GM18858 (cell line): ENCODE results near the gene MFN1.
"Not testable (repeated sequence)": the region's sequence is repeated elsewhere in the genome, so short reads cannot be mapped to it uniquely, and the experiment has no call there.

Experiments used
- ATAC-seq: cut with Tn5 transposase; IDR thresholded peaks from one replicate; pipeline ENCODE4 v1.9.1; 2021; ENCODE audit not compliant: unreplicated experiment

Gene MFN1

GRCh38 chr3:179347345-179348194 lies at the start of gene MFN1:
MFN1 (plus strand) TSS chr3:179347709; CDS start chr3:179348852, 1,143 bp downstream.
- peak; percentile 80 for ATAC-seq

- no peak for ATAC-seq
These were observed 49.4 kb upstream of the MFN1 start for GRCh38 chr3:179297971-179298725.

DNA sequence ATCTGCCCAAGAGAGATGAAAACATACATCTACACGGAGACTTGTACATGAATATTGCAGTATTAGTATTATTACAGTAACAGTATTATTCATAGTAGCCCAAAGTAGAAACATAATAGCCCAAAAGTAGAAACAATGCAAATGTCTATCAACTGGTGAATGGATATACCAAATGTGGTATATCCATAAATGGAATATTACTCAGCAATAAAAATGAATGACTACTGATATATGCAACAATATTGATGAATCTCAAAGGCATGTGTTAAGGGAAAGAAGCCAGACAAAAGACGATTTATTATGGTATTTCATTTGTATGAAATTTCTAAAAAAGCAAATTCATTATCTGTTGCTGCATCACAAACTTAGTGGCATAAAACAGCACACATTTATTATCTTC lies 48.2 kb upstream of the MFN1 start:
- no peak for ATAC-seq

DNA sequence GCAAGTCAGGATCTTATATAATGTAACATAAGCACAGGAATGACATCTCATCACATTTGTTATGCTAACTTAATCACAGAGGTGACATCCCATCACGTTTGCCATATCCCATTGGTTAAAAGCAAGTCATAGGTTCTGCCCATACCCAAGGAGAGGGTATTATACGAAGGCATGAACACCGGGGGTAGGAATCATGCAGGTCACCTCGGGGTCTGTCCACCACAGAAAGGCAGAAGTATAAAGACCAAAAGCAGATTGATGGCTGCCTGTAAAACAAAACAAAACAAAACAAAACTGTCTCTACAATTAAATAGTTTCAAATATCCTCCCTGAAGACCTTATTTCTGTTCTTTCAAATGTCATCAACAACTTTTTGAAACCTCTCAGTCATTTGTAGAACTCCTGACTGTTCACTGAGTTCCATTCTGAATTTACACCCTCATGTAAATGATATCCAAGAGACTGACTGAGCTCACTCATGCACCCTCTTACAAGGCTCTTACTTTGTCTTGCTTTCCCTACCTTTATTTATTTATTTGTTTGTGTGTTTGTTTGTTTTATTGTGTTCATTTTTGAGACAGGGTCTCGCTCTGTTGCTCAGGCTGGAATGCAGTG lies 47.4 kb upstream of the MFN1 start:
- ATAC-seq = peak; percentile 71

GRCh38 chr3:179301645-179302044 lies 45.9 kb upstream of the MFN1 start:
- no peak for ATAC-seq

DNA sequence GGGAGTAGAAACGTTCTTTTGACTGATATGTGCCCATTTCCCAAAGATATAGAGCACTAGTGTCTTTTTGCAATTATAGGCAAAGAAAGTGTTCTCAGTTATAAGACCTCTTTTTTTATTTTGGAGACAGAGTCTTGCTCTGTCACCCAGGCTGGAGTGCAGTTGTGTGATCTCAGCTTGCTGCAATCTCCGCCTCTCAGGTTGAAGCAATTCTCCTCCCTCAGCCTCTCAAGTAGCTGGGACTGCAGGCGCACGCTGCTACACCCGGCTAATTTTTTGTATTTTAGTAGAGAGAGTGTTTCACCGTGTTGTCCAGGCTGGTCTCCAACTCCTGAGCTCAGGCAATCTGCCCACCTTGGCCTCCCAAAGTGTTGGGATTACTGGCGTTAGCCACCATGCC lies 45.4 kb upstream of the MFN1 start:
- ATAC-seq = no peak

DNA sequence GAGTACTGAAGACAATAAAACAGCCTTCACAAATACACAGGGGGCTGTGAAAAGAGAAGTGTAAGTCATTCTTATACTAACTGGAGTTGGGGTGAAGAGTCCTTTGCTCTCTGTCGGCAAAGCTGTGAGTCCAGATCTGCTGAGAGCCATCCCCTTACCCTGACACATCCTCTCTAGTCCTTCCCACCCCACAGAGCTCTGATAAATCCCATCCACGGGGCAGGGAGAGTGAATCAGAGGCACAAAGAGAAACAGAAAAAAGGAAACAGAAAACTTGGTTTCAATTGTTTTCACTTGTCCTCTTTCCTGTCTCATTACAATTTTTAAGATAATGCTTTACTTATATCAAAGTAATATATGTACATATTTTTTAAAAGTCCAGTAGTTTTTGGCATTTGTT lies 42.9 kb upstream of the MFN1 start:
- no peak for ATAC-seq

DNA sequence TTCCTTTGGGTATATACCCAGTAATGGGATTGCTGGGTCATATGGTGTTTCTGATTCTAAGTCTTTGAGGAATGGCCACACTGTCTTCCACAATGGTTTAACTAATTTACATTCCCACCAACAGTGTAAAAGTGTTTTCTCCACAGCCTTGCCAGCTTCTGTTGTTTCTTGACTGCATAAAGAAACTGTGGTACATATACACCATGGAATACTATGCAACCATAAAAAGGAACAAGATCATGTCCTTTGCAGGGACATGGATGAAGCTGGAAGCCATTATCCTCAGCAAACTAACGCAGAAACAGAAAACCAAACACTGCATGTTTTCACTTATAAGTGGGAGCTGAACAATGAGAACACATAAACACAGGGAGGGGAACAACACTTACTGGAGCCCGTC lies 40.1 kb upstream of the MFN1 start:
- ATAC-seq = not testable (repeated sequence)

- ATAC-seq = no peak
These were observed 39.5 kb upstream of the MFN1 start for GRCh38 chr3:179308001-179308400.

GRCh38 chr3:179309225-179310078 lies 38.1 kb upstream of the MFN1 start:
- ATAC-seq = peak; percentile 98

- ATAC-seq = no peak
These were observed 28.6 kb upstream of the MFN1 start for GRCh38 chr3:179318876-179319275.

GRCh38 chr3:179321668-179322285 lies 25.7 kb upstream of the MFN1 start:
- ATAC-seq = no peak

GRCh38 chr3:179322286-179323196 lies 25.0 kb upstream of the MFN1 start, which contains the start of gene ZNF639:
ZNF639 (plus strand) TSS chr3:179323031; CDS start chr3:179328294, 5,263 bp downstream.
- ATAC-seq = peak; percentile 63

GRCh38 chr3:179323197-179324110 lies 24.1 kb upstream of the MFN1 start:
- ATAC-seq = peak; percentile 32

DNA sequence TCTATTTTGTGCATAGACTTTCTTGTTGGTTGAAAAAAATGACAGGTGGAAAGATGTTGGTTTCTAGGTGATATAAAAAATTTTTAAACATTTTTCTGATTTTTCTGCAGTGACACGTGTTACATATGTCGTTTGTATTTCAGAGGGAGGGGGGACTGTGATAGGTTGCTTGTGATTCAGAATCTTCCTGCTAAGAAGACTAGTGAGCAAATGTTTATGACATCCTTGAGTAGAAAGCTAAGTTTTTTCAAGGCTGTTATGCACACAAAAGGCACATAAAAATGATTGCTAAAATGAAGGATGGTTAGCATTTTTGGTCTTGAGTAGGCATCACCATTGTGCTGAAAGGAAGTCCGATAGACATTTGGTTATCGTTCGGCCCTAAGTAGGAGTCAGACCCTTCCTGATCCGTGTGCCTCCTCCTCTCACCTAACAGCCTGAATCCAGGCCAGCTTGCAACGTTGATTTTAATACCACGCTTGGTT lies 23.2 kb upstream of the MFN1 start:
- no peak for ATAC-seq

DNA sequence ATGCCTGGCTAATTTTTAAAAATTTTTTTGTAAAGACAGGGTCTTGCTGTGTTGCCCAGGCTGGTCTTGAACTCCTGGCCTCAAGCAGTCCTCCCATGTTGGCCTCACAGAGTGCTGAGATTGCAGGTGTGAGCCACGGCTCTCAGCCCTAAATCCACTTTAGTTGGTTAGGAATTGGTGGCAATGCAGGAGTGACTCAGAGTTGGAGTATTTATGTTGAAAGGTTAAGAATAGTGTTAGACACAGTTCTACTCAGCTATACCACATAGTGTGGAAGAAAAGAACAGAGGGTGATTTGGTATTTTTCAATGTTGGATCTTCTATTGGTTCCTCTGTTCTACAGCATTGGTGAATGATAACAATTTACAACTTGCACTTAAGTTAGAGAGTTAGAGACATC lies 17.1 kb upstream of the MFN1 start:
- no peak for ATAC-seq

DNA sequence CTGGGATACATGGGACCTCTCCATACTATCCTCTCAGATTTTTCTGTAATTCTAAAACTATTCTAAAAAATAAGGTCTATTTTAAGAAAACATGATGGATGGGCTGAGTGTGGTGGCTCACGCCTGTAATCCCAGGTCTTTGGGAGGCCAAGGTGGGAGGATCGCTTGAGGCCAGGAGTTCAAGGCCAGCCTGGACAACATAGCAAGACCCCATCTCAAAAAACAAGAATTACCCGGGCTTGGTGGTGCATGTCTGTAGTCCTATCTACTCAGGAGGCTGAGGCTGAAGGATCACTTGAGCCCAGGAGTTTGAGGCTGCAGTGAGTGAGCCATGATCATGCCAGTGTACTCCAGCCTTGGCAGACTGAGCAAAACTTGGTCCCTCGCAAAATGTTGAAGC lies 15.3 kb upstream of the MFN1 start:
- no peak for ATAC-seq

DNA sequence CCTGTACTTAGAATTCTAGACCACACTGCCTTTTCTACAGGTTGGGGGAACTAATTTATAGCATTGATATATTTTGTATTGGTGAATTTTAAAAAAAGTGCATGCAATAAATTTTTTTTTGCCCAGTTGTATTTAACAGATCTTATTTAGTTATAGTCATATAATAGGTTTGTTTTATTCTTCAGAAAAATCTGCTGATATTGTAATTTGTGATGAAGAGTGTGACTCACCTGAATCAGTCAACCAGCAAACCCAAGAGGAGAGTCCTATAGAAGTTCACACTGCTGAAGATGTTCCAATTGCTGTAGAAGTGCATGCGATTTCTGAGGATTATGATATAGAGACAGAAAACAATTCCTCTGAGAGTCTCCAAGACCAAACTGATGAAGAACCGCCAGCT lies 14.4 kb upstream of the MFN1 start:
- no peak for ATAC-seq
